ENCODE measurements around the gene SGMS1.

SGMS1 gene

DNA sequence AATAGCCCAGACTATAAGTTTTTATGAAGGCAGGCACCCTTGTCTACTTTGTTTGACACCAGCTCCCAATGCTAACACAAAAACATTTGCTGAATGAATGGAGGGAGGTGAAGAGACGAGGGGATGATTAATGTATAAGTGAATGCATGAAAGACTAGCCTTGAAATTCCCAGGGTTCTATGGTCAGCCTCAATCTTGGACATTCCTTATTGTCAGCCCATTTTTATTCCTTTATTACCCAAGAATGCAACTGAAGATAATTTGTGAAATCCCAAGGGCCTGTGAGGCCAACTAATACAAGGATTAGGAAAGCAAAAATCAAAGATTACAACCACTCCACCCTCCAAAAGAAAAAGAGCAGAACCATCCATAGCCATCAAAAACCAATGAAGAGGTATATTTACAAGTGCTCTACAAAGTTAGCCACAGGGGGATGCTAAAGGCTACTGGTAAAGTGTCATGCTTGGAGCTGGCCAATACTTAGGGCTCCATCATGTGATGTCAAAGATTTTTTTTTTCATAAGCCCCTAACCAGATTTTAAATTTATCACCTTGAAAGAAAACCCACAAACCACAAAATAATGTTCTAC lies 332.4 kb downstream of the SGMS1 start:
- TF ChIP-seq, protein P1, sequence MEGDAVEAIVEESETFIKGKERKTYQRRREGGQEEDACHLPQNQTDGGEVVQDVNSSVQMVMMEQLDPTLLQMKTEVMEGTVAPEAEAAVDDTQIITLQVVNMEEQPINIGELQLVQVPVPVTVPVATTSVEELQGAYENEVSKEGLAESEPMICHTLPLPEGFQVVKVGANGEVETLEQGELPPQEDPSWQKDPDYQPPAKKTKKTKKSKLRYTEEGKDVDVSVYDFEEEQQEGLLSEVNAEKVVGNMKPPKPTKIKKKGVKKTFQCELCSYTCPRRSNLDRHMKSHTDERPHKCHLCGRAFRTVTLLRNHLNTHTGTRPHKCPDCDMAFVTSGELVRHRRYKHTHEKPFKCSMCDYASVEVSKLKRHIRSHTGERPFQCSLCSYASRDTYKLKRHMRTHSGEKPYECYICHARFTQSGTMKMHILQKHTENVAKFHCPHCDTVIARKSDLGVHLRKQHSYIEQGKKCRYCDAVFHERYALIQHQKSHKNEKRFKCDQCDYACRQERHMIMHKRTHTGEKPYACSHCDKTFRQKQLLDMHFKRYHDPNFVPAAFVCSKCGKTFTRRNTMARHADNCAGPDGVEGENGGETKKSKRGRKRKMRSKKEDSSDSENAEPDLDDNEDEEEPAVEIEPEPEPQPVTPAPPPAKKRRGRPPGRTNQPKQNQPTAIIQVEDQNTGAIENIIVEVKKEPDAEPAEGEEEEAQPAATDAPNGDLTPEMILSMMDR (IDR thresholded peaks at IDR 0.05; ENCODE audit: extremely low read depth, missing control alignments): no peak
- DNase-seq (ENCODE audit: low spot score): no peak

GRCh38 chr10:50289196-50289595 lies 334.6 kb downstream of the SGMS1 start:
- no peak for DNase-seq (ENCODE audit: low spot score)

GRCh38 chr10:50286996-50287803 lies 336.6 kb downstream of the SGMS1 start:
- DNase-seq (ENCODE audit: low spot score): no peak
- TF ChIP-seq, protein P1 (IDR thresholded peaks at IDR 0.05; ENCODE audit: extremely low read depth, missing control alignments): no peak

More at GRCh38 chr10:50289196-50289595, 334.6 kb downstream of the SGMS1 start:
- TF ChIP-seq, protein P1 (IDR thresholded peaks at IDR 0.05; ENCODE audit: extremely low read depth, missing control alignments): no peak

DNA sequence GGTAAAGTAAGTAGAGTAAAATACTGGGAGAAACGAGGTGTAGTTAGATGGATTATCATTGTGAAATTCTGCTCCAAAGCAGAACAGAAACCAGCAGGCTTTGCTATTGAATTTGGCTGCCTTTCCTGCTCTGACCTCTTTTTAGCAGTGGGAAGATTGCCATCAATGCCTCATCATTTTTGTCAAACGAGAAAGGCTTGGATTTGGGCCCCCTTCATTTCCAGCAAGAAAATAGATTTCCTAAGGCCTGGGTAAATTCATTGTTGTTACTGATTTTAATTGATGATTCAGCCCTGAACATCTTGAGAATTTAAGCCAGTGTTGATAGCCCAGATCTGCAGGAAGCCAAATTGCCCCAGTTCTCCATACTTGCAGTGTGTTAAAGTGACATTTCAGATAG lies 337.2 kb downstream of the SGMS1 start:
- TF ChIP-seq, protein P1 (IDR thresholded peaks at IDR 0.05; ENCODE audit: extremely low read depth, missing control alignments): no peak
- no peak for DNase-seq (ENCODE audit: low spot score)

GRCh38 chr10:50281967-50282522 lies 341.7 kb downstream of the SGMS1 start:
- no peak for DNase-seq (ENCODE audit: low spot score)
- TF ChIP-seq, protein P1 (IDR thresholded peaks at IDR 0.05; ENCODE audit: extremely low read depth, missing control alignments): no peak

DNA sequence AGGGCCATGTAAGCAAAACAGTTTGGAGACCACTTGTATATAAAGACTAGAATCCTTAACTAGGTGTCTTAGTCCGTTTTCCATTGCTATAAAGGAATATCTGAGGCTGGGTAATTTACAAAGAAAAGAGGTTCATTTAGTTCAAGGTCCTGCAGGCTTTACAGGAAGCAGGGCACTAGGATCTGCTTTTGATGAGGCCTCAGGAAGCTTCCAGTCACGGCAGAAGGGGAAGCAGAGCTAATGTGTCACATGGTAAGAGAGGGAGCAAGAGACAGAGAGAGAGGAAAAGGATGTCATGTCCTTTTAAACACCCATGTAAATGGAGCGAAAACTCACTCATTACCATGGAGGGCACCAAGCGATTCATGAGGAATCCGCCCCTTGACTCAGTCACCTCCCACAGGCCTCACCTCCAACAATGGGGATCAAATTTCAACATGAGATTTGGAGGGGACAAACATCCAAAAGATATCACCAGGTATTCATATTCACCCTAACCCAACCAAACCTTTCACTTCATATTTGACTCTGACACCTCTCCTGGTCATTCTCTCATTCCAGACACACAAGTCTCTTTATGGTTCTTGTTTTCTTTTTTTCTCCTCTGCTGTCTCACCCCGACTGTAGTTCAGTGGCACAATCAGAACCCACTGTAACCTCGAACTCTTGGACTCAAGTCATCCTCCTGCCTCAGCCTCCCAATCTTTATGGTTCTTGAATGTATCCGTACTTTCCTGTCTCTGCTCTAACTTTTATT lies 342.4 kb downstream of the SGMS1 start:
- DNase-seq (ENCODE audit: low spot score): no peak
- TF ChIP-seq, protein P1 (IDR thresholded peaks at IDR 0.05; ENCODE audit: extremely low read depth, missing control alignments): no peak

Measured in GM20000 (cell line).